Measurements from ENCODE around the gene GRIK4.

Gene GRIK4

GRCh38 chr11:120547811-120548681 is 36.5 kb downstream of the GRIK4 start:
- DNase-seq (ENCODE audit: low read depth in 2 of 2), result no peak

- DNase-seq (ENCODE audit: low read depth in 2 of 2), result no peak
Measured at GRCh38 chr11:120548682-120549209, 37.2 kb downstream of the GRIK4 start.

GRCh38 chr11:120549346-120549745 is 37.8 kb downstream of the GRIK4 start:
- no peak for DNase-seq (ENCODE audit: low read depth in 2 of 2)

GRCh38 chr11:120550007-120550406 is 38.5 kb downstream of the GRIK4 start:
- no peak for DNase-seq (ENCODE audit: low read depth in 2 of 2)

GRCh38 chr11:120551191-120551590 is 39.6 kb downstream of the GRIK4 start:
- no peak for DNase-seq (ENCODE audit: low read depth in 2 of 2)

- DNase-seq (ENCODE audit: low read depth in 2 of 2), result no peak
Measured at GRCh38 chr11:120554766-120555432, 43.4 kb downstream of the GRIK4 start.

- DNase-seq (ENCODE audit: low read depth in 2 of 2), result no peak
Measured at GRCh38 chr11:120555433-120555773, 43.9 kb downstream of the GRIK4 start.

GRCh38 chr11:120556797-120557196 is 45.2 kb downstream of the GRIK4 start:
- DNase-seq (ENCODE audit: low read depth in 2 of 2), result no peak

GRCh38 chr11:120558744-120559431 is 47.3 kb downstream of the GRIK4 start:
- no peak for DNase-seq (ENCODE audit: low read depth in 2 of 2)

GRCh38 chr11:120561286-120561685 is 49.7 kb downstream of the GRIK4 start:
- no peak for DNase-seq (ENCODE audit: low read depth in 2 of 2)

- DNase-seq (ENCODE audit: low read depth in 2 of 2), result no peak
Measured at GRCh38 chr11:120562806-120563425, 51.4 kb downstream of the GRIK4 start.

GRCh38 chr11:120563703-120564572 is 52.4 kb downstream of the GRIK4 start:
- DNase-seq (ENCODE audit: low read depth in 2 of 2), result no peak

- DNase-seq (ENCODE audit: low read depth in 2 of 2), result no peak
Measured at GRCh38 chr11:120564573-120565311, 53.2 kb downstream of the GRIK4 start.

- DNase-seq (ENCODE audit: low read depth in 2 of 2), result no peak
Measured at GRCh38 chr11:120565466-120566155, 54.1 kb downstream of the GRIK4 start.

GRCh38 chr11:120566176-120566575 is 54.6 kb downstream of the GRIK4 start:
- no peak for DNase-seq (ENCODE audit: low read depth in 2 of 2)

- DNase-seq (ENCODE audit: low read depth in 2 of 2), result no peak
Measured at GRCh38 chr11:120568572-120569307, 57.2 kb downstream of the GRIK4 start.

- DNase-seq (ENCODE audit: low read depth in 2 of 2), result no peak
Measured at GRCh38 chr11:120569861-120570260, 58.3 kb downstream of the GRIK4 start.

GRCh38 chr11:120571476-120571875 is 59.9 kb downstream of the GRIK4 start:
- DNase-seq (ENCODE audit: low read depth in 2 of 2), result no peak

Measured in stimulated activated CD4-positive, alpha-beta T cell treated with anti-CD3 and anti-CD28 coated beads, Interleukin-1b, Interleukin-23, amount 100 ng/mL, for 1 hour (primary cell).